ENCODE measurements around the gene SRSF9.

GRCh38 chr12:120490833-120491512, 21.4 kb upstream of the SRSF9 start:
- TF ChIP-seq CTCF (IDR thresholded peaks at IDR 0.05 in 2 of 3, conservative IDR thresholded peaks at IDR 0.05 in 1 of 3; ENCODE audit: borderline replicate concordance in 1 of 3, insufficient read depth in 1 of 3, low read depth in 2 of 3, low read length in 2 of 3) (no peak), POLR2A (IDR thresholded peaks at IDR 0.05; ENCODE audit: borderline replicate concordance, extremely low read depth, insufficient read depth, insufficient read length) (no peak), EZH2 (IDR thresholded peaks at IDR 0.05) (no peak), RAD21 (IDR thresholded peaks at IDR 0.05; ENCODE audit: low read depth) (no peak), SP1 (IDR thresholded peaks at IDR 0.05; ENCODE audit: low read depth) (no peak), CEBPB (IDR thresholded peaks at IDR 0.05; ENCODE audit: low read depth) (no peak), REST (IDR thresholded peaks at IDR 0.05; ENCODE audit: low read depth) (no peak), YY1 (IDR thresholded peaks at IDR 0.05; ENCODE audit: extremely low read depth, insufficient replicate concordance, low read depth, low read length) (no peak), POLR2AphosphoS5 (IDR thresholded peaks at IDR 0.05; ENCODE audit: low read depth, low read length) (no peak), SRF (IDR thresholded peaks at IDR 0.05; ENCODE audit: low read depth) (no peak), ATF3 (IDR thresholded peaks at IDR 0.05) (no peak)
